Measurements from ENCODE around the gene SLC44A3. TPM values are rescaled to one million over a fixed set of nuclear protein-coding genes. Genes with fewer than 3 reads are reported as not detected.

The SLC44A3 gene
- total and polyA plus RNA-seq, 3 experiments from 2014 or later = 0.31 to 0.83 (median 0.47) TPM

- CTCF ChIA-PET = no interaction called here
- H3K36me3 ChIP-seq (ENCODE audit: insufficient read depth, low read length) = no peaks in the 10 kb centered on the region
Measured at GRCh38 chr1:94819238-94819944, 766 bp upstream of the SLC44A3 start.

GRCh38 chr1:94820936-94821335 is 779 bp downstream of the SLC44A3 start:
- Mint-ChIP-seq H3K9me3 (peaks cover 0 to 1% (median 0%) of the 10 kb centered on the region in 5 donors), H3K27me3 (peaks cover 41 to 86% of the 10 kb centered on the region in 2 donors), H3K36me3 (no peaks in the 10 kb centered on the region), H3K27ac (peak overlapping the region in 1 of 8 donors; percentile 31), H3K4me3 (peak overlapping the region in 6 of 7 donors; percentile 26 to 78 (median 68)), H3K4me1 (peaks cover 6 to 14% (median 13%) of the 10 kb centered on the region in 3 donors)
- CTCF ChIA-PET = no interaction called here
- POLR2A ChIA-PET = no interaction called here
- Histone ChIP-seq H3K4me1 (ENCODE audit: insufficient read depth, low read length) (no peaks in the 10 kb centered on the region), H3K36me3 (ENCODE audit: insufficient read depth, low read length) (no peaks in the 10 kb centered on the region), H3K9me3 (ENCODE audit: low read length) (no peaks in the 10 kb centered on the region), H3K4me3 (ENCODE audit: low read length) (no peak overlapping the region), H3K27me3 (ENCODE audit: insufficient read depth, low read length, poor library complexity, severe bottlenecking) (no peaks in the 10 kb centered on the region), H3K27ac (ENCODE audit: low read depth, low read length) (no peak overlapping the region)
- no peak for DNase-seq

More at GRCh38 chr1:94819238-94819944, 766 bp upstream of the SLC44A3 start:
- no peaks in the 10 kb centered on the region for H3K27me3 ChIP-seq (ENCODE audit: insufficient read depth, low read length, poor library complexity, severe bottlenecking)
- H3K4me3 ChIP-seq (ENCODE audit: low read length) = no peak overlapping the region
- H3K27ac ChIP-seq (ENCODE audit: low read depth, low read length) = no peak overlapping the region
- H3K9me3 Mint-ChIP-seq = peaks cover 0 to 3% (median 0%) of the 10 kb centered on the region in 5 donors
- no peak for DNase-seq
- H3K4me1 Mint-ChIP-seq = peaks cover 6 to 14% (median 13%) of the 10 kb centered on the region in 3 donors
- no peaks in the 10 kb centered on the region for H3K36me3 Mint-ChIP-seq
- H3K4me1 ChIP-seq (ENCODE audit: insufficient read depth, low read length) = no peaks in the 10 kb centered on the region
- peaks cover 36 to 81% of the 10 kb centered on the region in 2 donors for H3K27me3 Mint-ChIP-seq
- POLR2A ChIA-PET = no interaction called here
- H3K9me3 ChIP-seq (ENCODE audit: low read length) = no peaks in the 10 kb centered on the region
- peak overlapping the region; percentile 6 to 74 (median 55) for H3K4me3 Mint-ChIP-seq
- H3K27ac Mint-ChIP-seq = peak overlapping the region in 1 of 8 donors; percentile 45

GRCh38 chr1:94821636-94822305 is 1.6 kb downstream of the SLC44A3 start:
- Histone ChIP-seq H3K4me1 (ENCODE audit: insufficient read depth, low read length) (no peaks in the 10 kb centered on the region), H3K36me3 (ENCODE audit: insufficient read depth, low read length) (no peaks in the 10 kb centered on the region), H3K27ac (ENCODE audit: low read depth, low read length) (no peak overlapping the region), H3K9me3 (ENCODE audit: low read length) (no peaks in the 10 kb centered on the region), H3K27me3 (ENCODE audit: insufficient read depth, low read length, poor library complexity, severe bottlenecking) (no peaks in the 10 kb centered on the region), H3K4me3 (ENCODE audit: low read length) (no peak overlapping the region)
- H3K9me3 Mint-ChIP-seq = no peaks in the 10 kb centered on the region
- CTCF ChIA-PET = no interaction called here
- H3K4me1 Mint-ChIP-seq = peaks cover 6 to 14% (median 13%) of the 10 kb centered on the region in 3 donors
- POLR2A ChIA-PET = no interaction called here
- H3K36me3 Mint-ChIP-seq = no peaks in the 10 kb centered on the region
- no peak overlapping the region for H3K4me3 Mint-ChIP-seq
- DNase-seq = no peak
- H3K27me3 Mint-ChIP-seq = peaks cover 39 to 82% of the 10 kb centered on the region in 2 donors
- H3K27ac Mint-ChIP-seq = no peak overlapping the region

GRCh38 chr1:94823116-94823515 is 3.0 kb downstream of the SLC44A3 start:
- Mint-ChIP-seq H3K36me3 (no peaks in the 10 kb centered on the region), H3K27ac (no peak overlapping the region), H3K9me3 (no peaks in the 10 kb centered on the region), H3K27me3 (peaks cover 32 to 79% of the 10 kb centered on the region in 2 donors), H3K4me1 (peaks cover 6 to 14% (median 13%) of the 10 kb centered on the region in 3 donors), H3K4me3 (no peak overlapping the region)
- H3K27me3 ChIP-seq (ENCODE audit: insufficient read depth, low read length, poor library complexity, severe bottlenecking) = no peaks in the 10 kb centered on the region
- ChIA-PET POLR2A (no interaction called here), CTCF (no interaction called here)
- no peaks in the 10 kb centered on the region for H3K9me3 ChIP-seq (ENCODE audit: low read length)
- no peaks in the 10 kb centered on the region for H3K4me1 ChIP-seq (ENCODE audit: insufficient read depth, low read length)
- no peak for DNase-seq
- H3K36me3 ChIP-seq (ENCODE audit: insufficient read depth, low read length) = no peaks in the 10 kb centered on the region
- no peak overlapping the region for H3K27ac ChIP-seq (ENCODE audit: low read depth, low read length)
- H3K4me3 ChIP-seq (ENCODE audit: low read length) = no peak overlapping the region

GRCh38 chr1:94825936-94826335 is 5.8 kb downstream of the SLC44A3 start:
- CTCF ChIA-PET = no interaction called here
- POLR2A ChIA-PET = no interaction called here
- Histone ChIP-seq H3K9me3 (ENCODE audit: low read length) (no peaks in the 10 kb centered on the region), H3K27ac (ENCODE audit: low read depth, low read length) (no peak overlapping the region), H3K36me3 (ENCODE audit: insufficient read depth, low read length) (no peaks in the 10 kb centered on the region), H3K4me3 (ENCODE audit: low read length) (no peak overlapping the region), H3K4me1 (ENCODE audit: insufficient read depth, low read length) (no peaks in the 10 kb centered on the region), H3K27me3 (ENCODE audit: insufficient read depth, low read length, poor library complexity, severe bottlenecking) (no peaks in the 10 kb centered on the region)
- DNase-seq = no peak
- Mint-ChIP-seq H3K9me3 (no peaks in the 10 kb centered on the region), H3K4me3 (no peak overlapping the region), H3K36me3 (peaks cover 0 to 2% (median 0%) of the 10 kb centered on the region in 3 donors), H3K27me3 (peaks cover 16 to 67% of the 10 kb centered on the region in 2 donors), H3K4me1 (peaks cover 1 to 2% (median 2%) of the 10 kb centered on the region in 3 donors), H3K27ac (no peak overlapping the region)

- Mint-ChIP-seq H3K4me3 (no peak overlapping the region), H3K4me1 (no peaks in the 10 kb centered on the region), H3K9me3 (no peaks in the 10 kb centered on the region), H3K36me3 (peaks cover 0 to 2% (median 0%) of the 10 kb centered on the region in 3 donors), H3K27ac (no peak overlapping the region), H3K27me3 (peaks cover 12 to 52% of the 10 kb centered on the region in 2 donors)
- no peaks in the 10 kb centered on the region for H3K36me3 ChIP-seq (ENCODE audit: insufficient read depth, low read length)
- DNase-seq = no peak
- H3K4me1 ChIP-seq (ENCODE audit: insufficient read depth, low read length) = no peaks in the 10 kb centered on the region
- H3K27me3 ChIP-seq (ENCODE audit: insufficient read depth, low read length, poor library complexity, severe bottlenecking) = no peaks in the 10 kb centered on the region
- H3K27ac ChIP-seq (ENCODE audit: low read depth, low read length) = no peak overlapping the region
- no peak overlapping the region for H3K4me3 ChIP-seq (ENCODE audit: low read length)
- ChIA-PET CTCF (interaction anchor here (1.4 kb wide), 1 partner anchor 28 kb away, joined by 5 read pairs; no protein-coding TSS in a partner anchor), POLR2A (no interaction called here)
- H3K9me3 ChIP-seq (ENCODE audit: low read length) = no peaks in the 10 kb centered on the region
Measured at GRCh38 chr1:94827434-94827833, 7.3 kb downstream of the SLC44A3 start.

GRCh38 chr1:94828251-94828650 is 8.1 kb downstream of the SLC44A3 start:
- Mint-ChIP-seq H3K27ac (no peak overlapping the region), H3K4me1 (no peaks in the 10 kb centered on the region), H3K27me3 (peaks cover 11 to 44% of the 10 kb centered on the region in 2 donors), H3K4me3 (no peak overlapping the region), H3K9me3 (no peaks in the 10 kb centered on the region), H3K36me3 (peaks cover 0 to 2% (median 0%) of the 10 kb centered on the region in 3 donors)
- H3K4me1 ChIP-seq (ENCODE audit: insufficient read depth, low read length) = no peaks in the 10 kb centered on the region
- no peaks in the 10 kb centered on the region for H3K9me3 ChIP-seq (ENCODE audit: low read length)
- no peak overlapping the region for H3K4me3 ChIP-seq (ENCODE audit: low read length)
- DNase-seq = no peak
- H3K27ac ChIP-seq (ENCODE audit: low read depth, low read length) = no peak overlapping the region
- ChIA-PET POLR2A (no interaction called here), CTCF (interaction anchor here (1.4 kb wide), 1 partner anchor 27 kb away, joined by 5 read pairs; no protein-coding TSS in a partner anchor)
- no peaks in the 10 kb centered on the region for H3K27me3 ChIP-seq (ENCODE audit: insufficient read depth, low read length, poor library complexity, severe bottlenecking)
- H3K36me3 ChIP-seq (ENCODE audit: insufficient read depth, low read length) = no peaks in the 10 kb centered on the region

- no peaks in the 10 kb centered on the region for H3K36me3 ChIP-seq (ENCODE audit: insufficient read depth, low read length)
- ChIA-PET POLR2A (no interaction called here), CTCF (no interaction called here)
- Mint-ChIP-seq H3K27me3 (peaks cover 5 to 41% of the 10 kb centered on the region in 2 donors), H3K4me3 (no peak overlapping the region), H3K4me1 (no peaks in the 10 kb centered on the region), H3K27ac (no peak overlapping the region), H3K9me3 (no peaks in the 10 kb centered on the region), H3K36me3 (peaks cover 0 to 2% (median 0%) of the 10 kb centered on the region in 3 donors)
- no peaks in the 10 kb centered on the region for H3K4me1 ChIP-seq (ENCODE audit: insufficient read depth, low read length)
- no peak overlapping the region for H3K4me3 ChIP-seq (ENCODE audit: low read length)
- H3K27ac ChIP-seq (ENCODE audit: low read depth, low read length) = no peak overlapping the region
- H3K27me3 ChIP-seq (ENCODE audit: insufficient read depth, low read length, poor library complexity, severe bottlenecking) = no peaks in the 10 kb centered on the region
- DNase-seq = no peak
- no peaks in the 10 kb centered on the region for H3K9me3 ChIP-seq (ENCODE audit: low read length)
Measured at GRCh38 chr1:94831641-94832040, 11.5 kb downstream of the SLC44A3 start.

Data from CD8-positive, alpha-beta memory T cell (primary cell).